Smooth muscle cell (in vitro differentiated cells): ENCODE data around the gene GMPPB. TPM values are rescaled to one million over a fixed set of nuclear protein-coding genes. Genes with fewer than 3 reads are reported as not detected.

Experiments used
- DNase-seq: peaks from one replicate; lab custom pipeline; 2025; ENCODE audit not compliant: unreplicated experiment; lab: John Stamatoyannopoulos, UW
- H2AFZ ChIP-seq: fragments of 200-600 bp; sonication (generic); 2 replicates; pipeline ENCODE4 v1.6.0; 2016; ENCODE audit warnings: antibody characterized with exemption, low read depth, mild to moderate bottlenecking
- H3F3A ChIP-seq: fragments of 200-600 bp; sonication (generic); 2 replicates; pipeline ENCODE4 v1.6.0; 2017; ENCODE audit warnings: antibody characterized with exemption, low read depth
- H3K27ac ChIP-seq: fragments of 200-600 bp; sonication (generic); 2 replicates; pipeline ENCODE4 v1.5.1; 2016; ENCODE audit warnings: low read depth, mild to moderate bottlenecking
- H3K27me3 ChIP-seq: fragments of 200-600 bp; sonication (generic); 2 replicates; pipeline ENCODE4 v1.6.1; 2016; ENCODE audit warnings: low read depth, mild to moderate bottlenecking
- H3K36me3 ChIP-seq: fragments of 200-600 bp; sonication (generic); 2 replicates; pipeline ENCODE4 v1.5.1; 2016; ENCODE audit warnings: low read depth
- H3K4me1 ChIP-seq: fragments of 200-600 bp; sonication (generic); 2 replicates; pipeline ENCODE4 v1.5.1; 2016; ENCODE audit warnings: low read depth
- H3K4me2 ChIP-seq: fragments of 200-600 bp; sonication (generic); 2 replicates; pipeline ENCODE4 v1.6.0; 2016; ENCODE audit warnings: mild to moderate bottlenecking
- H3K4me3 ChIP-seq: fragments of 200-600 bp; sonication (generic); 2 replicates; pipeline ENCODE4 v1.5.1; 2016; ENCODE audit warnings: mild to moderate bottlenecking
- H3K79me2 ChIP-seq: fragments of 200-600 bp; sonication (generic); 2 replicates; pipeline ENCODE4 v1.6.0; 2016; ENCODE audit warnings: low read depth, mild to moderate bottlenecking
- H3K9ac ChIP-seq: fragments of 200-600 bp; sonication (generic); 2 replicates; pipeline ENCODE4 v1.6.0; 2016; ENCODE audit warnings: low read depth
- H3K9me3 ChIP-seq: fragments of 200-600 bp; sonication (generic); replicated peaks from 2 replicates; pipeline ENCODE4 v1.5.1; 2016; ENCODE audit warnings: low read depth
- H4K20me1 ChIP-seq: fragments of 200-600 bp; sonication (generic); 2 replicates; pipeline ENCODE4 v1.6.0; 2016; ENCODE audit warnings: low read depth
- CTCF ChIP-seq: fragments of 200-600 bp; sonication (generic); IDR thresholded peaks from 2 replicates; pipeline ENCODE4 v1.5.1; 2017; ENCODE audit warnings: borderline replicate concordance, mild to moderate bottlenecking, antibody characterized with exemption; ENCODE audit not compliant: insufficient read depth, poor library complexity, severe bottlenecking
- WGBS: methylation state at CpG from one replicate; pipeline ENCODE4 v1.1.7; 2016; ENCODE audit warnings: low lambda C conversion rate; 5-methylcytosine and 5-hydroxymethylcytosine counted together
- polyA plus RNA-seq: library from polyadenylated mRNA; unstranded; fragments of >200 nt; fragmentation: Nextera tagmentation; extraction: Ambion mirVana; gene quantifications from 2 replicates; pipeline ENCODE4 v1.2.1, GENCODE V29; 2016
- total RNA-seq: library from RNA; depleted of rRNA; stranded (reverse); fragments of >200 nt; gene quantifications from 2 replicates; pipeline ENCODE4 v1.2.3, GENCODE V29; 2014

Gene GMPPB
- total and polyA plus RNA-seq, 2 experiments from 2014 or later = 21.3 to 68.3 TPM

- Histone ChIP-seq H3K27ac (no peak overlapping the region), H3K9ac (no peak overlapping the region), H3K27me3 (no peaks in the 10 kb centered on the region), H3K4me3 (no peak overlapping the region), H2AFZ (no peak overlapping the region), H4K20me1 (peaks cover 4% of the 10 kb centered on the region), H3K4me1 (no peaks in the 10 kb centered on the region), H3K36me3 (no peaks in the 10 kb centered on the region), H3K9me3 (no peaks in the 10 kb centered on the region), H3K4me2 (no peak overlapping the region), H3K79me2 (no peaks in the 10 kb centered on the region), H3F3A (no peaks in the 10 kb centered on the region)
- no peak for DNase-seq
- TF ChIP-seq CTCF = peak; percentile 49
- WGBS = 88% methylated on average over 21 of the region's 21 CpGs
These were observed 22.2 kb downstream of the GMPPB start for GRCh38 chr3:49701388-49702077.

GRCh38 chr3:49700453-49701128 is 23.2 kb downstream of the GMPPB start:
- Histone ChIP-seq H3K27me3 (no peaks in the 10 kb centered on the region), H3F3A (no peaks in the 10 kb centered on the region), H3K4me2 (no peak overlapping the region), H3K9me3 (no peaks in the 10 kb centered on the region), H3K9ac (no peak overlapping the region), H3K27ac (no peak overlapping the region), H3K4me1 (no peaks in the 10 kb centered on the region), H3K36me3 (no peaks in the 10 kb centered on the region), H2AFZ (no peak overlapping the region), H3K4me3 (no peak overlapping the region), H4K20me1 (peaks cover 4% of the 10 kb centered on the region), H3K79me2 (no peaks in the 10 kb centered on the region)
- DNase-seq = no peak
- 84% methylated on average over 13 of the region's 13 CpGs for WGBS
- no peak for TF ChIP-seq CTCF

GRCh38 chr3:49700014-49700413 is 23.7 kb downstream of the GMPPB start:
- no peak for DNase-seq

More at GRCh38 chr3:49700014-49700413, 23.7 kb downstream of the GMPPB start:
- Histone ChIP-seq H2AFZ (no peak overlapping the region), H3K79me2 (no peaks in the 10 kb centered on the region), H4K20me1 (peaks cover 4% of the 10 kb centered on the region), H3K36me3 (no peaks in the 10 kb centered on the region), H3K9ac (no peak overlapping the region), H3K27ac (no peak overlapping the region), H3K4me3 (no peak overlapping the region), H3K4me1 (no peaks in the 10 kb centered on the region), H3K9me3 (no peaks in the 10 kb centered on the region), H3K27me3 (no peaks in the 10 kb centered on the region), H3K4me2 (no peak overlapping the region), H3F3A (no peaks in the 10 kb centered on the region)
- 93% methylated on average over 8 of the region's 8 CpGs for WGBS
- TF ChIP-seq CTCF = no peak
